HG02642 (cell line): ENCODE results near the gene REPIN1.

ENCODE experiments used
- ATAC-seq: cut with Tn5 transposase; IDR thresholded peaks from one replicate; pipeline ENCODE4 v1.9.1; 2021; ENCODE audit warnings: mild to moderate bottlenecking; ENCODE audit not compliant: unreplicated experiment, poor library complexity

REPIN1 gene

DNA sequence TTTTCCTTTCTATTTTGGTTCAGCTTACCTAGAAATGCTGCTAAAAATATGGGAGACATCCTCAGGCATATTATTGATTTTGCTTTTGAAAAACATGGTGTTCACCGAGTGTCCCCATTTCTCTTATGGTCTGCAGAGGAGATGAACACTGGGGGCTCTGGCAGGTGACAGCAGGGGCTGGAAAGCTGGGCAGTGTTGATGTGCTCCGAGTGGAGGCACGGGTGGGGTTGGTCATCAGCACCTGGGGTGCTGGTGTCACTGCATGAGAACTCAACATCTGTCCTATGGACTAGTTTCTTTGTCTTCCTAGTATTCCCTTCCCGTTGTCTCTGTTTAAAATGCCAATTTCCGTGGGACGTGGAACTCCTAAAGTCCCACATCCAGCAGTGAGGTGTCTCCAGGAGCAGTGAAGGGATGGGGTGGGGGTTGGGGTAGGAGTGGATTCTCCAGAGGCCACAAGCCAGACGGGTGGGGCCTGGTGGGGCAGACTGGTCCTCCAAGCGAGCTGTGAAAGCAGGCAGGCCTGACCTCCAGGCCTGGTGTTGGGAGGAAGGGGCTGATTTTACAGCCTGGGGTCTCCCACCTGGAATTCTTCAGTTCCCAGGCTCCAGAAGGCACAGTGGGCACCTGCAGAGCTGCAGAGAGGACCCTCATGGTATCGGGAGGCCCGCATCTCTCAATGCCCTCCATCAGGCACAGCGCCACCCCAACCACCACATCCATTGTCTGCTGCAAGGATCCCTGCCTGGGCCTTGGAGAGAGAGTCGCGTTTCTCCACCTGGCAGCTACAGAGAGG lies 35.0 kb downstream of the REPIN1 start:
- ATAC-seq: no peak

DNA sequence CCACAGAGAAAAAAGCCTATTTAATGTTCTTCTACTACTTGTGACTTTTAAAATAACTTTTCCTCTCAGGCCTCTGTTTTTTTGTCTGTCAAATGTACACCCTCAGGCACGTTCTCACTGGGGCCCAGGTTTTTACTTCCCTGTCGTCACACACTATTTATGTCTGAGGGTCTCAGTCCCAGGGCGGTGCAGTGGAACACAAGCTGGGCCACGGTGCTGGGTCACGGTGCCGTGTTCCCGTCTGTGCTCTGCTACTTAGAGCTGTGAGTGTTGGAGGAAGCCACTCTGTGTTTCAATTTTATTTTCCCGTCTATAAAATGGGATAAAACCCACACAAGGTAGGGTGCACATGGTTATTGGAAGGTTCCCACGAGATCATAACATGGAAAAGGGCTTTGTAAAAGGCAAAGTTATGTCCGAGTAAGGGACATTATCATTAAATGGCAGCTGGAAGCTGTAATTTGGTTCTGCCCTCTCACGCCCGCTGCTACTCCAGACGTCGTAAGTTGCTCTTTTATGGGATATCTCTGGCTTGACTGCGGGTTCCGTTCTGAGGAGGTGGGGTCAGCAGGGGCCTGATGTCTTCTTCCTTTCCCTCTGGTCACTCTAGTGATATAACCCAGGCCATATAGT lies 35.7 kb downstream of the REPIN1 start:
- no peak for ATAC-seq

DNA sequence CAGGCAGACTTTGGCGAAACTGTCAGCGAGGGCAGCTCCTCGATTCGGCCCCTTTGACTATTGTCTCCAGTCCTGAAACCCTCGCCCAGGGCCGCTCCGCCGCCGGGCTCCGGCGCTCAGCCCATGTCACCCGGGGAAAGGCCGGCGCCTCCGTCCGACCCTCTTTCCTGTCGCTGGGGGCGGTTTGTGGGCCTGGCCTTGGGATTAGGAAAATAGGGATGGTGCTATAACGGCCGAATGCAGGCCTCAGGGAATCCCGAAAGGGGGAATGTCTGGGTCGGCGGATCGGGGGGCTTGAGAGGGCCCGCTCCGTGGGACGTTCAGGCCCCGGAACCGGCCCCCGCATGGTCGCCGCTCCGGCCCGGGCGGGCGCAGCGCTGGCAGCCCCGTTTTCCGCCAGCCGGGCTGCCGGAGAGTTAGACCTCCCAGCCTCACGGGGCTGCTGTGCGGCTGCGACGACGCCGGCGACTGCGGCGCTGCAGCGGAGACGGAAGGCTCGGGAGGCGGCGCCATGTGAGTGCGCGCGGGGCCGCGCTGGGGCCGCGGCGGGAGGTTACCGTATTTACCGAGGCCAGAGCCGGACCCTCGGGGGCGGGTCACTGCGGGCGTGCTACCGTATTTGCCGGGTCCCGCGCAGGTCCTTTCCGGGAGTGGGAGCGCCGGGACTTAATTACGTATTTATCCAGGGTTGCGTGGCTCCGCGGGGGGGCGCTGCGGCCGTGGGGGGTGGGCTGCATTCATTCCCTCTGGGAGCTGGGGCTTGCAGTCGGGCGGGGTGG lies 36.4 kb downstream of the REPIN1 start:
- peak; percentile 61 for ATAC-seq

DNA sequence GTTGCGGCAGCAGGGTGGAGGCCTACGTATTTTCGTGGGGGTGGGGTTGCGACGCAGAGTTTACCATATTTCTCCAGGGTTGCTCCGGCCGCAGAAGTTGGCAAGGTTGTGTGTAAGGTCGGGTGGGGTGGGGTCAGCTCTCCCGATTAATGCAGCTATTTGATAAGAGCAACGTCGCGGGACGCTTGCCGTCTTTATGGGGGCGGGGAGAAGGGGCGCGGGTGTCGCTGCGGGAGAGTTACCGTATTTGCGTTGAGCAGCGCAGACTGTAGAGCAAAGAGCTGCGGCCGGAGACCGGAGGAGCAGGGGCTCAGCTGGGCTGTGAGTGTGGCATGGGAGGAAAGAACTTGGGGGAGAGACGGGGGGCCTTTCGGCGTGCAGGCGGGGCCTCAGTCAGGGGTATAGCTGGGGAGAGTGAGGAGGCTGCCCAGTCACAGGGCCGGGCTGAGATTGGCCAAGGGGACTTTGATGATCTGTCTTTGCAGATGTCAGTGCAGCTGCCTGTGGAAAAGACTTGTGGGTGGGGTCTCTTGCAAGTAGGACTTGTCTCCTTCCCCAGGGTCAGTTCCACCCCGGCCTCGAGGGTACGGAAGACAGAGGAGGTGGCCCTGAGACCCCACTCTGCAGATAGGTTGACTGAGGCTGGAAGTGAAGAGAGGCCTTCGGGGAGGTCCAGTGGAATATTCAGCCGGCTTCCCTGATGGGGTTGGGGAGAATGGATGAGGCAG lies 37.1 kb downstream of the REPIN1 start:
- ATAC-seq: no peak

GRCh38 chr7:150406312-150406566 lies 37.6 kb downstream of the REPIN1 start:
- no peak for ATAC-seq

DNA sequence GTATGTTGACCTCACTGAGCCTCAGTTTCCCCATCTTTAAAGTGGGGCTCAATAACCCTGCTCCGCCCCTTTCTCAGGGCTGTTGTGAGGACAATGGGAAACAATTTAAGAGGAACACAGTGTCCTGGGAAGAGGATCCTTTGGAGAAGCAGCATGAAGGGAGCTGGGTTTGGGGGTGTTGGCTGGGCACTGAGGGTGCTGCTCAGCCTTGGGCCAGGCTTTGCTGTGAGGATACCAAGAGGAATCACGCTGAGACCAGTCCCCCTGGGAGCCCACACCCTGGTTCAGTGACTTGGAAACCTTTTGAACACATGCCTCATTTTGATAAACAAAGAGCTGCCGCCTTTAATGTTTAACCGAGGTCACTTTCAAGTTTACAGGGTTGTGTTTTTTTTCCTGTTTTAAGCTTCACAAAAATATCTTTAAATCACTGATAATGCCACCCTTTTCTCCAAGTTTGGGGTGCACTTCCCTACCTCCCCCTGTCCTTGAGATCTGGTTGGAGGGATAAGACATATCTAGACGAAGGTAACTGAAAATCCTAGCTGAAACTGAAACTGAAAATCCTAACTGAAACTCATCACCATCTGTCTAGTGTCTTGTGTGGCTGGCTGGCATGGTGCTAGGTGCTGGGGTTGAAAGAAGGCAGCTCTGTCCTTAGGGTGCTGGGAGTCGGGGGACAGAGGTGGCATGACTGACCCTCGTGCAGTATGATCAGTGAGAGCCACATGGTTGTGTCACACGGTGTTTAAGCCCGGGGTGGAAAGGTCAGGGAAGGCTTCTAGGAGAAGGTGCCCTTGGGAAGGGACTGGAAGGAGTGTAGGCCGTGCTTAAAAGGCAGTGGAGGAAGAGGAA lies 38.2 kb downstream of the REPIN1 start:
- peak; percentile 61 for ATAC-seq

GRCh38 chr7:150407588-150408392 lies 39.2 kb downstream of the REPIN1 start:
- ATAC-seq: no peak

- ATAC-seq: no peak
Observed at GRCh38 chr7:150408393-150409299, 40.0 kb downstream of the REPIN1 start.

- ATAC-seq: no peak
Observed at GRCh38 chr7:150409300-150410030, 40.8 kb downstream of the REPIN1 start.

- ATAC-seq: no peak
Observed at GRCh38 chr7:150410131-150410530, 41.5 kb downstream of the REPIN1 start.

DNA sequence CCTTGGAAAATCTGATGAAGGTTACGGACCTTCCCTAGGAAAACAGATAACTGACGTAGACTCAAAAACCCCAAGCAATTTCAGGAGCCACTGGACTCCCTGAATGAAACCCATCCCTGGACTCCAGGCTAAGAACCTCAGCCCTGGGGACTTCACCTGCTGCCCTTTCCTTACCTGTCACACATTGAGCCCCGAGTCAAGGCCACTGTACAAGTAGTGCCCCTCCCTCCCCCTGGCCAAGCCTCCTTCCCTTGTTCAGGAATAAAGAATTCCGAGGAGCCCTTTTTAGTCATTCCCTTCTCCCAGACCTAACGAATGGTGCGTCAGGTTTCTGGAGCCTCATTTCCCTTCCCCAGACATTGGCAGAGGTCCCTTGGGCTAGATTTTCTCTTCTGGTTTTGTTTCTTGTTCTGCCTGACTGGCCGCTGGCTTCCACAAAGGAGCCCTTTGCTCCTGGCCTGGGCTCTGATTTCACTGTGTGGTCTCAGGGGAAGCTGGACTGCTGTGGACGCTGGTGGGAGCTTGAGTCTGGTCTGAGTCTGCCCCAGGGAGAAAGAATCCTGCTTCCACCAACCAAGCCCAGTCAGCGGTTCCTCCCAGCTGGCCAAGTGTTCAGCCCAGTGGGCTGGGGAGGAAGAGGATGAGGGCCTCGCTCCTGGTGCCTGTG lies 42.2 kb downstream of the REPIN1 start:
- ATAC-seq: no peak

DNA sequence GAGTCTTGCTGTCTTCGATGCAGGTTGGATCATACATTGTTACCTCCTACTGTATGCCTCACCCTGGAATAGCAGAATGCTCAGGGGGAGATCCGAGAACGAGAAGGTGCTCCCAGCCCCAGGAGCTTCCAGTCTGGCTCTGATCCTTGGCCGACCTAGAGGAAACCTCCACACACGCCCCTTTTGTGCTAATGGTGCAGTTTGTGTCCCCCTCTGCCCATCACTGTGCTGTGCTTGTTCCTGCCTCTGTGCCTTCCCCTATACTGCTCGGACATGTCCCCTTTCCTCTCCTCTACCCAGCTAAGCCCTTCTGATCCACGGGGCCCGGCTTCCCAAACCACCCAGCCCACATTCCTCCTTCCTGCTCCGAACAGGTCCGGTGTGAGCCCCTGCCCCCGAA lies 43.0 kb downstream of the REPIN1 start:
- no peak for ATAC-seq

DNA sequence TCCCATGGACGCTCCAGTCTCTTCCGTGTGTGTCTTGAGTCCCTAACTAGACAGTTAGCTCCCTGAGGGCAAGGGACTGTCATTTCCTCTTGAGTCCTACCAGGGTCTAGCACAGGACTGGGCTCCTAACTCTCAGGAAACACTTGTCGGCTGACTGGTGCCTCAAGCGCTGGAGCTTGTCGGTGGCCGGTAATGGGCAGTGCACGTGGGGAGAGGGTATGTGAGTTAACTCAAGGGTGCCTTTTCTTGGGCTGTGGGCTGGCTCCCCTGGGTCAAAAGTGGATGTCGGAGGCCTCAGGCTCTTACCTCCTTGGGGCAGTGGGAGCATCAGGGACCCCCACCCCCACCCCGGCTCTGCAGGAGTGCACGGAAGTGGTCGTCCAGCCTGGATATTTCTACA lies 43.4 kb downstream of the REPIN1 start:
- ATAC-seq: no peak

- ATAC-seq: no peak
Observed at GRCh38 chr7:150412518-150413488, 44.2 kb downstream of the REPIN1 start.

DNA sequence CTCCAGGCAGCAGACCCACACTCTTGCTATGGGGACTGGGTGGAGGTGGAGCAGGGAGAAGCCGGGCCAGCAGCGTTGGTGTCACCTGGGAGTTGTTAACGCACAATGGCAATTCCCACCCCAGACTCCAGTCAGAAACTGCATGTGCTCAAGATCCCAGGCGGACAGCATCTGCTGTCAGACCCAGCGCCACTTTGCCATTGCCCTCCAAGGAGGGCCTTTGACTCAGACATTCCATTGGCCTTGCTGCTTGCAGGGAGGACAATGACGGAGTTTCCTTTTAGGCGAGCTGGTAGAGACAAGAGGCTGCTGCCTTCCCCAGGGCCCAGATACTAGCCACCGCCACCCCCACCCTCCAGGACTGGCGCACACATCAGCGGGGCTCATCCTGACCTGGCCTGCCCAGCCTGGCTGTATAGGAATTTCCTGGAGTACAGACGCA lies 45.0 kb downstream of the REPIN1 start:
- ATAC-seq: no peak
